Stimulated activated CD8-positive, alpha-beta memory T cell treated with anti-CD3 and anti-CD28 coated beads, Interleukin-12 subunit alpha, Interleukin-12 subunit beta, amount 100 ng/mL, for 1 hour (primary cell): ENCODE measurements around the gene PRLHR.

Experiments used
- DNase-seq: peaks from one replicate; pipeline ENCODE4 v3.0.0-alpha.2; 2020; ENCODE audit warnings: low read depth

PRLHR gene

DNA sequence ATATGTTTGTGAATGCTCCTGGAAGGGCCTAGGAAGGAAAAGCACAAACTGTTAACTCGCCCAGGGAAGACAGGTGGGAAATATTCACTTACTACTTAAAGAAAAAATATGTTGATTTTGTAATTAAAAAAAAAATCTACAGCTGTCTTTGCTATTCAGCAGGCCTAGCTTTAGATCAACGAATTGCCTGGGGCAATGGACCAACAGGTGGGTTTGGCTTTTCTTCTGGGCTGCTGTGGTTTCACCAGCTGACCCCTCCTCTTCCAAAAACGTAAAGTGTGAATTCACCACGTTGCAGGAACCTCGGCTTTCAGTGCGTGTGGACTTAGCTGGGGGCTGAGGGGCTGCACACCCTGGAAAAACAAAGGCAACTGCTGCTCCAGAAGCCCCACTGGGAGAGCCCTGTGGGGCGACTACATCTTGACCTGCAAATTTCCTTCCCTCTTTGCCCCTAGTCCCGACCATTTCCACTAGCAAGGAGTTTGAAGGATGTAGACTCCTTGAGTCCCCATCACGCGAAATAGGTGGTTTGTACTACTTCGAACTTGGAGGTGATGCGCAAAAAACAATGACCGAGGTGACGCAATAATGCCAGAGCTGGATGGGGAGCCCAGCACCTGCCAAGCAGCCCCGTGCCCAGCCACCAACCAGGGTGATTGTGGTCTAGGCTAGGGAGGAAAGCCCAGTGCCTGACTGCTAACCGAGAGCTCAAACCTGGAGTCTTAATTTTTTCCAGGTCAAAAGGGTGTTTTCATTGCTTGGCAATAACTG lies 7.4 kb downstream of the PRLHR start:
- no peak for DNase-seq

DNA sequence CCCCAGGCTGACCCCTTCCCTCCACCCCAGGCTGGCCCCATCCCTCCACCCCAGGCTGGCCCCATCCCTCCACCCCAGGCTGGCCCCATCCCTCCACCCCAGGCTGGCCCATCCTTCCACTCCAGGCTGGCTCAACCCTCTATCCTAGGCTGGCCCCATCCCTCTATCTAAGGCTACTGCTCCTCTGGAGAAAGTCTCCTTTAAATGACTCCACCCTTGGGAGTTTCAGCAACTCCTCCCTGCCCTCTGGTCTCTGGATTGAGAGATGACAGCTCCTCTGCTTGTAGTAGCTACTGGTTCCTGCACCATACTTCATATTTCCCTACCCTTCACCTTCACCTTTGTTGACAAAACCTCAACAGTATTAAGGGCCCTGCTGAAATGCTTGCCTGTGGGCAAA lies 8.5 kb downstream of the PRLHR start:
- DNase-seq: no peak

DNA sequence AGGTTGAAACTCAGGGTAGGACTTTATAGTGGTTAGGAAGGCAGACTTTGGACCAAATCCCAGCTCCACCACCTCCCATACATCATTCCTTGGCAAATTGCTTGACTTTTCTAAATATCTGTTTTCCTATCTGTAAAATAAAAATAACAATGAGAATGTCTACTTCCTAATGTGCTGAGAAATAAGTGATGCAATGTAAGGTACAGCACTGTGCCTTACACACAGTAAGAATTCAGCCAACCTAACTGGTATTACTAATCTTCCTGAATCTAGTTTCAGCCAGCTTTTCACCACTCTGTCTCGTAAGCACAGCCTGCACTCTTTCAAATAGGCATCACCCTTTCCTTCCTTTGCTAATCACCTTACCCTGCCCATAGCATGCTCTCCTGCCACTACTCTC lies 9.7 kb downstream of the PRLHR start:
- DNase-seq: no peak

DNA sequence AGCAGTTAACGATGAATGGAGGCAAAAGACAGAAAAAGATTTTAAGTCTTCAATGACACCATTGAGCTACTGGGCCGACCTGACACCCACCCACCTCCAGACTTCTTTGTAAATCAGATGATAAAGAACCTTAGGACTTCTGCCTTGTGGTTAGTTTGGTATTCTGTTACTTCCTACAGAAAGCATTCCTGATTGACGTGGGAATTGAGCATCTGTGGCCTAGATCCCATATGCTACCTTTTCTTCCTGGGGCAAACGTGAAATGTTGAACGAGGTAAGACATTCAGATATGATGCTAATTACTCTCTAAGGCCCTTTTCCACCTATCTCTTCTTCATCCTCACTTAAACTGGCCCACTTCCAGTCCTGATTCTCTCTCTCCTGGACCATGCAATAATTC lies 10.2 kb downstream of the PRLHR start:
- no peak for DNase-seq

DNA sequence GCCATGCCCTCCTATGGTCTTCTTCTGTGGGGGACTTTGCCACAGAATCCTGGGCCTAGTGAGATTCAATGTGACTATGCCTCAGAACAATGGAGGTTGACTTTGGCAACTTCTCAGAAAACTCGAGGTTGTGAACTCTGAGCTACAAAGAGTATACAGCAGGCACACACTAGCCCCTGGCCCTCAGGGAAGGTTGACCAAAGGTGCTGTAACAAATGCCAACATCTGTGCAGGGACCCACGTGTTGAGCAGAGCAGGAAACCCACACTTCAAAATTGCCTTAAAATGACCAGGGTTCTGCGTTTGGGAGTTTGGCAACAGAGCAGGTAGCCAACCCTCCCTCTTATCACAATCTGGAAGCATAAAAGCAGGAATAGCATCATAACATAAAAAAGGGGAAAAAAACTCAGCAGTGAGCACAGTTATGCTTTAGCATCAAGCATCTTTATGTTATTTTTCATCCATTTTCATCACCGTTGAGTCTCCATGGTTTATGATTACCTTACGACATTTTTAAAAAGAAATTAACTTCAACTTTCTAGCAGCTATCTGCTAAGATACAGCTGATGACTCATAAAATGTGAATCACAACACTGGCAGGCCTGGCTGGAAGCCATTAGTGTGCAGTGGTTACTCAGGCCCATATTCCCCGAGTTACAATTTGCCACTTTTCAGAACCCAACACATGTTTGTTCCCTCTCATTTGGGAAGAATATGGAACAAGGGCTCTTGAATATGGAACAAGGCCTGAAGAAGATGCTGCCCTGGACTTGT lies 11.1 kb downstream of the PRLHR start:
- no peak for DNase-seq

DNA sequence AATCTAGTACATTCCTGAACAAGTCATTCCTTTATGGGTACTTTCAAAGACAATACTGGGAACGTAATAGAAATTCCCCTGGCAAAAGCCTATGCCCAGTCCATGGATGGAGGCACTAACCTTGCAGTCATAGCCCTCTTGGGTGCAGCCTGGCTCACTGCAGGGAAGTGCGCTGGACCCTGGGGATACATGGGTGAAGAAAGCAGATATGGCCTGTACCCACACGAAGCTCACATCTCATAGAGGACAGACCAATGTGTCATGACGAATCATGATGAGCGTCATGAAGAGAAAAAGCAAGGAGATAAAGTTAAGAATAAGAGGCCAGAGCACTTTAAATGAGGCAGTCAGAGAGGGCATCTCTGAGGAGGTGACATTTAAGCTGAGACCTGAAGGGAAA lies 11.8 kb downstream of the PRLHR start:
- DNase-seq: no peak

DNA sequence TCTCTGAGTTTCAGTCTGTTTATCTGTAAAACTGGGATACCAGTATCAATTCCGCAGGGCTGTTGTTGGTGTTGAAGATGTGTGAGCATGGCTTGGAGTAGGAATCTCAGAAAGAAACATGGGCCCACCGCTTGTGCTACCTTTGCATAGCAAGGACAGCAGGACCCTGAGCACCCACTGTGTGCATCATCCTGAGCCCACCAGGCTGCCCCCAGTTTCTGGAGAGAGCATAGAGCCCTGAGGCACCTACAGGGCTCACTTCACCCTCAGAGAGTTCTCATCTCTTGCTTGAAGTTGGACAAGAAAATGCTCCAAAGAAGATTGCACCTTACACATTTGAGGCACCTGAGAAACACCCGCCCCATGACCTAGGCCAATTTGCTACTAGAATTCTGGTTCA lies 12.9 kb downstream of the PRLHR start:
- DNase-seq: no peak

DNA sequence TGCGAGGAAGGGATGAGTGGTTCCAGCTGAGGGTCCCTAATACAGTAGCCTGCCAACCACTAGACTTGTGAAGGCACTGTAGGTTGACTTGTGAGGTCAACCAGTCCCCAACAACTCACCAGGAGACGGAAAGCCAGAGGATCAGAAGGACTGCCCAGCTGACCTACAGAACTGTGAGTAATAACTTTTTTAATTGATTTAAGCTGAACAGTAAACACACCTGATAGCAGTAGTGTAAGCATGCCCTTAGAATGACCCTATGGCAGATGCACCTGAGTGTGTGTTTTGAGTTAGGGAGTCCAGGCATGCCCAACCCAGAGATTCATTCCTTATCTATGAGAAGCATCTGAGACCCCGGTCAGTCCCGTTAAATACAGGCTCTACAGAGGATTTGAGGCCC lies 14.1 kb downstream of the PRLHR start:
- DNase-seq: no peak

DNA sequence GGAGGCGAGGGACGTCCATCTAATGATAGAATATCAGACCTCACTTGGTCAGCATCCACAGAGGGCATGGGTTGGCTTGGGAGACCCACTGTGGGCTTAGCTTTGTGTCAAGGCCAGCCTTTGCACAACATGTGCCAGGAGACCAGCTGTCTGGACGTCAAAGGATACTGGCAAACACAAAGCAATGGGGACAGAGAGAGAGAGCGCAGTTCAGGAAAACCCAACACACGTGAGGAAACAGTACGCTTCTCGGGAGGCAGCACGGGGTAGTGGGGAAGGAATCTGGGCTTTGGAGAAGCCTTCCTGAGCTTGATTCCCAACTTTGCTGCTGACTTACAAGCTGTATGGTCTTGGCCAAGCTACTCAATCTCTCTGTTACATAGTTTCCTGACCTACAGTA lies 14.7 kb downstream of the PRLHR start:
- no peak for DNase-seq

DNA sequence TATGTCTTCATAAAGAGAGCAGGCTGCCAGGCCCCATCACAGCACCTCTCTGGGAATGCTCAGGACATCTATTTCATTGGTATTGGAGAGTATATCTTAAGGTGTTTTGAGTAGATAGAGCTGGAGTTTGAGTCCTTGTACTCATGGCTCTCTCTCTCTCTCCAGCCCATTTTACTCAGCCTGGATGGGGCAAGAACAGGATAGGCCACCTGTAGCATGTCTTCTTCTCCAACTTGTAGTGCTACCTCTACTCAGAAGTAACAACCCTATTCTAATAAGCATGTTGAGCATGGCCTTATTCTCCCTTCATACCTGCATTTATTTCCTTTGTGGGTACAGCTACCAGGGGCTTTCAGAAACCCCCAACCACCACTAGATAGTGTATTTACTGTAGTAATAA lies 21.9 kb downstream of the PRLHR start:
- no peak for DNase-seq

DNA sequence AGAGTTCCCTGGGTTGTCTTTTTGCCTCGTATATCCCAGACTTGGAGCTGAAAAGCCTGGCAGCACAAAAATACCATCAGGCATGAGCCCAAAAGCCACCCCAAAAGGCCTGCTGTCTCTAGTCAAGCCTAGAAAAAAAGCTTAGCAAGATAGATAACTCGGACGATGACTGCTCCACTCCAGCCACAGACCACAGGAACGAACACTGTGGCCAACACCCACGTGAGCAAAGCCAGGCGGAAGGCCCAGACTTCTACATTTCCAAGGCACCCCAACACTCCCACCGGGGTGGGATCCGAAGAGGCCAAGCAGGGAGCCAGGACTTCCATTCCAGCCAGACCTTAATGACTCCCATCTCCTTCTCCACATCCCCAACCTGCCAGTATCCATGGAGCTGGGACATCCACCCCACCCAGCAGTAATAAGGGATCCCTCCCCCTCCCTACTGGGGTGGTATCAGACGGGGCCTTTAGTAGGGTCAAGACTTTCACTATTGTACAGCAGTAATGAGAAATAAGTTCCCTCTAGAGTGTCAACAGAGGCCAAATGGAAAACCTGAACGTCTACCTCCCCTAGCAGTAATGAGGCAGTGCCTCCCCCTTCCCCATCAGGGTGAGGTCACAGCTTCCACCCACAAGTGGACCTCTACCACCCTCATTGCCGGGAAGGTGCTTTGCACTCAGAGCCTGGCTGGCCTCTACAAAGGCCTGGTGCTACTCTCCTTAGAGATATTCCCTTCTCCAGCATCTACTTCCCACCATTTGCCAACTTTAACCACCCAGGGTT lies 23.0 kb downstream of the PRLHR start:
- no peak for DNase-seq

DNA sequence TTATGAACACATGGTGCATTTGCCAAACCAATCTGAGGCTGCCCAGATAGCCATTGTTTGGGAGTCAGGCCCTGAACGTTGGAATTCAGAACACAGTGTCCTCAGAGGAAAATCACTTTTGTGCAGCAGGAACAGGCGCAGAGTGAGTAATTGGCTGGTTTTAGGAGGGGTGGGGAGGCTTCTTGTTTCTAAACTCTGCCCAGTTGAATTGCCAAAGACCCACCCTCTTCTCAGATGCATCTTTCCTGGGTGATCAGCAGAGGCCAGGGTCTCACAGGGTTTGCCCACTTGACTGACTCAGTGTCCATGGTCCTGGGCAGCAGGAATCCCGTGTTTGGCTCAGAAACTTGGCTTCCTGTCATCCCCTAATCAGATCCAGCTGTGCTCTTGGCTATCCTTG lies 24.3 kb downstream of the PRLHR start:
- no peak for DNase-seq

DNA sequence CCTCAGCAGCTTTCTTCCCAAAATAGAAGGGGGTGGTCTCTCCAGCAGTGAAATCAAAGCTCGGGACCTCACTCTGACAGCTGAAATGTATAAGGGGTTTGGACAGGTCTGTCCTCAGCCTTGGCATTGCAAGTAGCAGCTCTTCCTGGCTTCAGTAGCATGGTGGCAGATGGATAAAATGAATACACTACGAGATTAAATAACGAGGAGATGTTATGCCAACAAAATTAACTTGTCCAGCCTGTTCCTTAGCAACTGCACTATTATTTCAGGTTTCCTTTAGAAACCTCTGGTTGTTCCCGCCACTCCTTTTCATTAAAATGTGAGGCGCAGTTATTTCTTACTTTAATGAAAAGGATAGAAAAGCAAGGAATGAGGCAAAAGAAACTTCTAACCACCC lies 24.9 kb downstream of the PRLHR start:
- no peak for DNase-seq

DNA sequence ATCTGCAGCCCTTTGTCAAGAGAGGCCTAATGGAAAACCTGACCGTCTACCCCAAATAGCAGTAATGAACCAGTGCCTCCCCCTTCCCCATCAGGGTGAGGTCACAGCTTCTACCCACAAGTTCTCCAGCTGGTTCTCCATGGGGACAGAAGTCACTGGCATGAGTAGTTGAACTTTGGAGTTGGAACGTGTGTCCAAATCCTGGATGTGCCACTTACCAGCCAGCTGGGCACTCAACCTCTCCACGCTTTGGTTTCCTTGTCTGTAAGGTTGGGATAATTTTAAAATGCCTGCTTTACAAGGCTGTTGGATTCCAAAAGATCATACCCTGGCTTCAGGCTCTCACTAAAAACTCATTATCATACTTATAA lies 25.6 kb downstream of the PRLHR start:
- no peak for DNase-seq

DNA sequence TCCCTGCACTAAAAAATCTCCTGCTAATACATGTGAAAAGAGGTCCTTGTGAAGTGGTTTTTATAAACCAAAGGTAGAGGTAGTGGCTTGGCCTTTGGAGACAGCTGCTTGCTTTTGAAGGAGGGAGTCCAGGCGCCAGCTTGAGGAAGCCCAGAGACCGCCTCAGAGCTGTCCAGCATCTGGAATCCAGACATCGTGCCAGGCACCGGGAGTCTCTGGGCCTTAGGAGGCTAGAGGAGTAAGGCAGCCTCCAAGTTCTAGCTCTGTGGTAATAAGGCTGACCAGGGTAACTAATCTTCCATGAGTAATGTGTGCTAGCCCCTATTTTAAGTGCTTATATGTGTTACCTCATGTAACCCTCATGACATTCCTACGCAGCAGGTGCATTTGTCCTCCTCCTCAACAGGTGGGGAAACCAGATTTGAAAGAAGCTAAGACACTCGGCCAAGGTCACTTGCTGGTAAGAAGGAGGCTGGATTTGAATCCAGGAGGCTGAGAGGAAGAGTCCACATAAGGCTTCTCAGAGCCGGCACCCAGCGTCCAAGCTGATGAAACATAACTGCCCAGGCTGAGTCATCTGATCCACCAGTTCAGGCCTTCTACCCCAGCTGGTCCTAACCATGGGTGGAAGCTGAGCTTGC lies 26.1 kb downstream of the PRLHR start:
- DNase-seq: no peak

DNA sequence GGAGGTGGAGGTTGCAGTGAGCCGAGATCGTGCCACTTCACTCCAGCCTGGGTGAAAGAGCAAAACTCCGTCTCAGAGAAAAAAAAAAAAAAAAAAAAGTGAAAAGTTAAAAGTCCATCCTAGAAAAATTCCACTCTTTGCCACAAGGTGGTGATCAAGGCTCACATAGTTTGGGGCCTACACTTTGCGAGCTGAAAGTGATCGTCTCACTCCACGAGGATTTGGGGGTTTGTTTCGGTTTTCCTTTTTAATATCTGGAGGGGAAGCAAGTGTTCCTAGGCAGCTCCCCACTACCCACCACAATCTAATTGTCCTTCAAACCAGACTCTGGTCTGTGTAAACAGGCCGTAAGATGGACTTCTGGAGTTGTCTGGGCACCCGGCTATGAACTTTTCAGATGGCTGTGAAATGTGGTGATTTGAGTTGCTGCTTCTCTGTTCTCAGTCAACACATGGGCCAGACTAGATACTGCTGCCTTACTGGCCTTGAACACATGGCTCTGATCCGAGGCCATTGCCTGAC lies 27.1 kb downstream of the PRLHR start:
- DNase-seq: peak; percentile 44

DNA sequence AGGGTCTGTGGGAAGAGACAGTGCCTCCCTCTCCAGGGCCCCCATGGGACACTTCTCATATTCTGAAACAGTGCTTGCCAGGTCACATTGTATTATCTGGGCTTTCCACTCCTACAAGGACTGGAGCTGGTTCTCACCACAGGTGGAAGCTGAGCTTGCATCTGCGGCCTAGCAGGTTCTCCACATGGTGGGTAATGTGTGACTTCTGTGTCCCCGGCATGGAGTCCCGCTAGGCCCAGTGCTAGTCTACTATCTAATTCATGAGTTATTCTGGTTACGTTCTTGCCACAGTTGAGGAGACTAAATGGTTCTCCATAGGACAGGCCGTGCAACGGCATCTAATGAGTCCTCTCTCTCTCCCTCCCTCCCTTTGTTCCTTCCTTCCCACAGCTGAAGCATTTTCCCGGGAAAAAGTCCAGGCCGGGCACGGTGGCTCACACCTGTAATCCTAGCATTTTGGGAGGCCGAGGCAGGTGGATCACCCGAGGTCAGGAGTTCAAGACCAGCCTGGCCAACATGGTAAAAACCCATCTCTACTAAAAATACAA lies 27.7 kb downstream of the PRLHR start:
- DNase-seq: no peak

DNA sequence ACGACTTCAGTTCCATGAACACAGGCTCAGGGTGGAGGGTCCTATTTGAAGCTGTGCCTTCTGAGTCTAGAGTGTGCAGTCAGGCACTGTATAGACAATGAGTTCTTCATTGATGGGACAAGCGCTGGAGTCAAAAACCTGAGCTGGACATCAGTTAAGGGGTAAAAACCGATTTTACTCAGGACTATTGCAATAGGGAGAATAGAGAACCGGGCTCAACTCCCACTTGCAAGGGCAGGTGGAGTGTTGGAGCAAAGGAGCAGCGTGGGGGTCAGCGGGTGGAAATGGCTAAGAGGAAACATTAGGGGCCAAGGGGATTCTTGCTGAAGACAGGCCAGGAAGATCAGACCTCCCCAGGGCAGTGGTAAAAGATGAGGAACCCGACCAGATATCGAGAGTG lies 28.5 kb downstream of the PRLHR start:
- no peak for DNase-seq

DNA sequence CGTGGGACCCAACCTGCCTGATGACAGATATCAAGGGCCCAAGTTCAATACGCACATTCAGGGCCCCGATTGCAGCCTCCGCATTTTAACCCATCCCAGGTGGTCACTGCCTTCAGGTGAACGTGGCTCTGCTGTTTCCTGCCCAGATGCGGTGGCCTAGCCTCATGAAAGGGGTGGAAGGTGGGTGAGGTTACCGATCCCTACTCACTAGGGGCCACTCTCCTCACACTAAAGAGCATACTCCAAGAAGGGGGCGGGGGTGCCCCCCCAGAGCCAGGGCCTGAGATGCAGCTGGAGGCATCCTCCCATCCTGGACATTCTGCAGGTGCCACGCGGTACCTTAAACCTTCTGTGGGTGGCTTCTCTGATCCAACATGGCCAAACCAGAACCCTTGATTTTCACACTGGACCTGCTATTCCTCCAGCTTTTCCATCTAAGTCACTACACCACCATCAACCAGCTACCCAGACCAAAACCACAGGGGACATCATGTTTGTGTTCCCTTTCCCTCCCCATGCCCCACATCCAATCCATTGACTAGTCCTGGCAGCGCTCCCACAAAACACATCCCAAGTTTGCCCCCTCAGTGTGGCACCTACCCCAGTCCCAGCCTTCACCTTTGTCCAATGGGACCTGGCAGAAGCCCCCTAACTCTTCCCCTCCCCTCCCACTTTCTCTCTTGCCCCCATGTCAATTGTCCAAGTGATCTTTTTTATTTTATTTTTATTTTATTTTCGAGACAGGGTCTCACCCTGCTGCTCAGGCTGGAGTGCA lies 30.0 kb downstream of the PRLHR start:
- DNase-seq: no peak

DNA sequence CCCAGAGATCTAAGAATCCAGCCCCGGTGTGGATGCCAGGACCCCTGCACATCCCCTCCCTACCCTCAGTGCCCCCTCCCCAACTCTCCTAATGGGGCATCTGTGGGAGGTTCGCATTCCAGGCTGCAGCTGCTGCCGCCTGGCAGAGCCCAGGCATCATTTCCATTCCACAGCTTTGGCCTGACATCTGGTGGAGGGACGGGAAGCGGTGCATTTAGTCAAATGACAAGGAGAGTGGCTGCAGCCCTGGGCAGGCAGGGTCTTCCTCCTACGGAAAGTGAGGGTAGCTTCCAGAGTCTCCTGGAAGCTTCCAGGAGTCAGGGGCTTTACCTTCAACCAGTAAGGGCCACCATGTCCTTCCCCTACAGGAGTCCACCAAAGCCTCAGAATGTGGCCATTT lies 30.8 kb downstream of the PRLHR start:
- DNase-seq: no peak

DNA sequence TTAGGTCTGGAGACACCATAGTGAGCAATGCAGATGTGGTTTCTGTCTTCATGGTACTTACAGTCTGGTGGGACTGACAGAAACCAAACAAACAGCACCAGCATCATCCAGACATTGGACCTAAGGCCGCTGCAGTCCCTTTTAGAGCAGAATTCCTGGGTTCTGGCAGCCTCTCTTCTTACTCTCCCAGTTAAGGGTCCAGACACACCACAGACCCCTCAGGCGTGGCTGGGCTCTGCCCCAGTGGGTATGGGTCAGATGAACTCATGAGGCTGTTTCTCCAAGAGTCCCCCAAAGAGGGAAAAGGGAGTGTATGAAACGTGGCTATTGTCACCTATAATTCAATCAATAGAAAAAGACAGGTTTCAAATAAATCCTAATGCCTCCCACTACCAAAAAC lies 31.3 kb downstream of the PRLHR start:
- no peak for DNase-seq
